ENCODE measurements around the gene SPRY4. TPM values are rescaled to one million over a fixed set of nuclear protein-coding genes. Genes with fewer than 3 reads are reported as not detected.
A peak's percentile ranks its signal among the peaks of the same experiment; 100 is the strongest.
"Not testable (repeated sequence)": the region's sequence is repeated elsewhere in the genome, so short reads cannot be mapped to it uniquely, and the experiment has no call there.

Gene SPRY4
- total RNA-seq, 1 experiment from 2014 or later, result 3.7 TPM

DNA sequence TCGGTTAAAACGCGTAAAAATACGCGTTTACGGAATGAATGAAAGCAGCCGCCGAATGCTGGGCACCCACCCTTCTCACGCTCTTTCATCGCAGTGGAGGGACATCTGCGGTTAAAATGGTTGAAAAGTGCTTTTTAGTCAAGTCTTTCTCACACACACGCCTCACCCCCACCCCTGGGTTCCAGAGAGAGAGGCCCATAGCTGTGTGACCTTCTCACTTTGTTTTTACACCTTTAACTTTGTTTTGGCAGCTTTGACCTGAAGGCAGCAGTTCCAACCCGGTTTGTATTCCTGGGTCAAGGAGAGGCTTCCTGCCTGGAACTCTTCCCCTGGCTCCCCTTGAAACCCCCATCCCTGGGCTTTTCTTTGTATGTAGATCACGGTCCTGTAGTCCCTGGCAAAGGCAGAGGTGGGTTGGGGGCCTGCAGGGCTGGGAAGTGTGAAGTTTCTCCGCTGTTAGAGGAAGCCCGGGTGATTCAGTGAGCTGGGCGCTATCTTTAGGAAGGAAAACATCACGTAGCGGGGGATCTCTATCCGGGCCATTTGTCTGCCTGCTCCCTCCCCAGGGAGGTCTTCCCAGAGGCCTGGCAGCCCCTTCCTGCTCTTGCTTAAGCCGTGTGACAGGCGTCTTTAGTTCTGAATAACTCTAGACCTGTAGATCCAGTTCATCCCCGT, 29.6 kb downstream of the SPRY4 start:
- no peak for DNase-seq (ENCODE audit: low read depth)

DNA sequence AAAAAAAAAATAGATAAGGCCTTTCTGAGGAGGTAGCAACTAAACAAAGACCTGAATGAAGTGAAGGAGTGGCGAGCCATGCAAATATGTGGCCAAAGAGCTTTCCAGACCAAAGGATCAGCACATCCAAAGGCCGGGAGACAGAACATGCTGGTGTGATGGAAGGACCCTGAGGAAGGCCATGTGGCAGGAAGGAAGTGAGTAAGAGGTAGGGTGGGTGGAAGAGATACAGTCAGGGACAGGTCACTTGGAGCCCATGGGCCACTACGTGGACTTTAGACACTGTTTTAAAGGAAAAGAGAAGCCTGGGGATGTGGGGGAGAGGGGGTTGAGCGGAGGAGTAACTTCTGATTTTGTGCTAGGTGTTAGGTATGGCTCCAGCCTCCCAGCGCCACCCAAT, 31.3 kb downstream of the SPRY4 start:
- DNase-seq (ENCODE audit: low read depth), result peak; percentile 62

DNA sequence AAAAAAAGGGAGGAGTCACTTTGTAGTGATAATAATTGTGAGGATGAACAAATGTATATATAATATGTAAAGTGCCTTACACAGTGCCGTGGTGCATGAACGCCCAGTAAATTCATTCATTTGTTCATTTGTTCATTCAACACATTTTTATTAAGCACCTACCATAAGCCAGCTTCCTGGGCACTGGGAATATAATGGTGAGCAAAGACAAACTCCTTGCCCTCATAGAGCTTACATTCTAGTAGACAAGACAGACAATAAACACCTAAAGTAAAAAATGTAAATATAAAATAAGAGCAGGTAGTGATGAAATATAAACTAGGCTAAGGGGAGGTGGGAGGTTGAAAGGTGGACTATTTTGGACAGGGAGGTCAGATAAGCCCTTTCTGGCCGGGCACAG, 32.0 kb downstream of the SPRY4 start:
- DNase-seq (ENCODE audit: low read depth), result no peak

DNA sequence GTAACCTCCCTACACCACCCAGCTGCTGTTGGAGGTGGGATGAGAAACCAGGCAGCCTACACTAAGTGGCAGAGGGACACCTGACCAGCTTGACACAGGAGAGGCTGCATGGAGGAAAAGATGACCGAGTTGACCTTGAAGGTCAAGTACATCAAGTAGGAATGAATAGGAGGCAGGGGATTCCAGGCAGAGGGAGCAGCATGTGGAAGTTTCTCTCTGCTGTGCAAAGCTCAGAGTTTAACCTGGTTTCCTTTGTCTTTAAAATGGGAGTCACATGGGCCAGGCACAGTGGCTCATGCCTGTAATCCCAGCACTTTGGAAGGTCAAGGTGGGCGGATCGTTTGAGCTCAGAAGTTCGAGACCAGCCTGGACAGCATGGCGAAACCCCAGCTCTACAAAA, 32.6 kb downstream of the SPRY4 start:
- DNase-seq (ENCODE audit: low read depth), result no peak

DNA sequence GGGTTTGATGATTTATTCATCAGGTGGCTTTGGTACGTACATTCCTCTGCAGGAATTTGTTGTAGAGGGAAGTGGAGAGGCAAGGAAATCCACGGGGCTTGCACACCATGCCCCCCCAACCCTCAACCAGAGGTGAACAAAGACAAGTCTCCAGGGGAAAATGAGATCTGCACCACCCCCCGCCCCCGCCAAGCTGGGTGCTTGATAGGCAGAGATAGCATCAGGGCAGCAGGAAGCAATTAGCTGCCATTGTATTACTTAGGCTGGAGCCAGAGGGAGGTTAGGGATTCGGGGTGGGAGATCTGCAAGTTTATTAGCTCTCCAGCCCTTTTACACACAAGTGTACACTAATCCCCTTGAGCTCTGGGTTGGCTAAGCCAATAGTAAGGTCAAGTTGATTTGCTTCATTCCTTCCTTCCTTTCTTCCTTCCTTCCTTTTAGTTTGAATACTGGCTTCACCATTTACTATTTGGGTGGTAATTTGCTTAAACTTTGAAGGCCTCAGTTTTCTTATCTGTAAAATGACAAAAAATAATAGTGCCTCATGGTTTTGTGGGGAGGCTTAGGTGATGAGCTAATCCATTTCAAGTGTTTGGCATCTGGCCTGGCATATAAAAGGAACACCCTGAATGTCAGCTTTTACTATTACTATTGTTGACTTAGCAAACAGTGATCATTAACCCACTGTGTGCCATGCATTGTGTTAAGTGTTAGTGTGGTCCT, 34.1 kb downstream of the SPRY4 start:
- DNase-seq (ENCODE audit: low read depth), result peak; percentile 69

DNA sequence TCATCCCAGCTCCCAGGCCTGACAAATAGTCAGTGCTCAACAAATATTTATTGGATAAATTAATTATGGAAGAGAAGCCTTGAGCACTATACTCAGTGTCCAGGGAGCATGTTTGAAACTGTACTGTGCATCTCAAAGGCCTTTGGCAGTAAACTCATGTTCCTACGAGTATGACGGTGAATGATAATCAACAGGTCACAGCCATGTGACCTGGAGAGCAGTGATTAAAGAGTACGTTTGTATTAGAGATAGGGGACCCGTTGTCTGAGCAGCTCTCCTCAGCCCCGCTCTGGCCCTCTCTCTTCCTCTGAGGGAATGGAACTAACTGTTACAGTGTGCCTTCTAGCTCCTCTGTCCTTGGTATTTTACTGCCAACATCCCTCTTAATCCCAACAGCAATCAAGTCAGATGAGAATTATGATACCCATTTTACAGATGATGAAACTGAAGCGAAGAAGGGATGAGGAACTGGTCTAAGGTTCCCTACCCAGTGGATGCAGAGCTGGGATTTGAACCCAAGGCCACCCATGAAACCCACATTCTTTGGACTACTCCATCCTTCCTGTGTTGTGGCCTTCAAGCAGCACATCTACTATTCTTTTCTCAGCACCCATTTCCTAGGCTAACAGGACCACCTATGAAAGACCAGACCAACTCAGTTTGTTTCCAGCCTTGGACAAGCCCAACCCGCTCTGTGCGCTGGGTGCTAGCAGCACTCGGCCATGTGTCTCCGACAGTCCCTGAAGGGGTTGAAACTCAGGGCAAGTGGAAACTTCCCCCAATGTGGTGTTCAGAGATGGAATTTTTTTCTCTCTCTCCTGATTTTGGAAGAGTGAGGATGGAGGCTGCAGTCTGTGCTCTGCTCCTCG, 34.9 kb downstream of the SPRY4 start:
- no peak for DNase-seq (ENCODE audit: low read depth)

DNA sequence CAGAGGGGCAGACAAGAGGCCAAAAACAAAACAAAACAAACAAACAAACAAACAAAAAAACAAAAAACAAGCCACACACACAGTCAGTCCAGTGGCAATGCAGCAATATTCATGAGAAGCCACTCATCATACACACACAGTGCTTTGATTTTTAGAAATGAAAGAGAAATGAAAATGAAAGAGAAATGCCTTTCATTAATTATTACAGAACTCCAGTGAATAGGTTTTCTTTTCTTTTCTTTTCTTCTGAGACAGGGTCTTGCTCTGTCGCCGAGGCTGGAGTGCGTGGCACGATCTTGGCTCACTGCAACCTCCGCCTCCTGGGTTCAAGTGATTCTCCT, 36.9 kb downstream of the SPRY4 start:
- no peak for DNase-seq (ENCODE audit: low read depth)

DNA sequence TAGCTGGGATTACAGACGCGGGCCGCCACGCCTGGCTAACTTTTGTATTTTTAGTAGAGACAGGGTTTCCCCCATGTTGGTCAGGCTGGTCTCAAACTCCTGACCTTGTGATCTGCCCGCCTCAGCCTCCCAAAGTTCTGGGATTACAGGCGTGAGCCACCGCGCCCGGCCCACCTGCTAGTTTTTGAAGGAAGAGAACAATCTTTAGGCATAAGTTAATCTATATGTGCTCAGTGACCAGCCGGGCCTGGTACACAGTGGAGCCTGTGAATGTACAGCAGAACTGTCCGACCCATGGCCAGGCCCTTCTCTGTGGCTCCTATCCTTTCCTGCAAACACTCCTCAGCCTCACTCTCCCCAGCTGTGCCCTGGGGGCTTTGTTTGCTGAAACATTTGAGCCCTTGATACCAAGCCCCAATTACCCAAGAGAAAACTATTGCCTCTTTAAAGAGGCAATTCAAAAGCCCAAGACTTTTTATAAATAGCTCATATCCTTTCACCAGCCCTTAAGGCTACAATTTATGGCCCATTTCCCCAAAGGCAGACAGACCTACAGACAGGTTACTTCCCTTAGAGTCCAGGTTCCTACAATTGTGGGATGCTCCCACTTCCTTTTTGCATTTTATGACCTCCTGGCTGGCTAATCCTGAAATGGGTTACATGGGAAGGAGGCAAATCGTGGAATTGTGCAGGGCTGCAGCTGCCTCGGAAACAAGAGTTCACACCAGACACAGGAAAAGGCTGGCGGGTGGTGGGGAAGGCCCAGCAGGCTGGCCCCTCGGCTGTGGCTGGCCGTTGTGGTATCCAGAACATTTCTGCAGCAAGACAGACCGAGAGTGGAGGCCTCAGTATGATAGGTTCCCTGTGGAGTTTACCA, 37.5 kb downstream of the SPRY4 start:
- no peak for DNase-seq (ENCODE audit: low read depth)

DNA sequence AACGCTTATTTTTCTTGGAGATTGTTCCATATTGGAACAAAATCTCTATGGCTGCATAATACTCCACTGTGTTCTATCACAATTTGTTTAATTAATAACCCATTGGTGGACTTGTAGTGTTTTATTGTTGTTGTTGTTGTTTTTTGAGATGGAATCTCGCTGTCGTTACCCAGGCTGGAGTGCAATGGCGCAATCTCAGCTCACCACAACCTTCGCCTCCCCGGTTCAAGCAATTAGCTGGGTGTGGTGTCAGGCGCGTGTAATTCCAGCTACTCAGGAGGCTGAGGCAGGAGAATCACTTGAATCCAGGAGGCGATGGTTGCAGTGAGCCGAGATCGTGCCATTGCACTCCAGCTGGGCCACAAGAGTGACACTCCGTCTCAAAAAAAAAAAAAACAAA, 38.7 kb downstream of the SPRY4 start:
- no peak for DNase-seq (ENCODE audit: low read depth)

DNA sequence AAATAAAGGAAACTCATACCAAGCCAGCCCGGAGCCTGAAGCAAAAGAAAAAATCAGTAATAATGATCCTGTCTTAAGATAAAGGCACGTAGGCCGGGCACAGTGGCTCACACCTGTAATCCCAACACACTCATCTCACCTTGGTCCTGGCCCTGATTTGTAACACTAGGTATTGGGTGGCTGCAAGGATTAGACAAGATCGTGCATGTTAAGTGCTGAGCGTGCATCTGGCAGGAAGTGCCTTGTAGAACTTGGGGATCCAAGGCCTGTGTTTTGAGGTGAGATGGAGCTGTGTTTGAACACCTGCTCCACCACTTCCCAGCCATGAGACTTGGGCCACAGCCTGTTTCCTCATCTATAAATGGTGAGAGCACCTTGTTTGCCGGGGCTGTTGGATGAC, 41.5 kb downstream of the SPRY4 start:
- no peak for DNase-seq (ENCODE audit: low read depth)

DNA sequence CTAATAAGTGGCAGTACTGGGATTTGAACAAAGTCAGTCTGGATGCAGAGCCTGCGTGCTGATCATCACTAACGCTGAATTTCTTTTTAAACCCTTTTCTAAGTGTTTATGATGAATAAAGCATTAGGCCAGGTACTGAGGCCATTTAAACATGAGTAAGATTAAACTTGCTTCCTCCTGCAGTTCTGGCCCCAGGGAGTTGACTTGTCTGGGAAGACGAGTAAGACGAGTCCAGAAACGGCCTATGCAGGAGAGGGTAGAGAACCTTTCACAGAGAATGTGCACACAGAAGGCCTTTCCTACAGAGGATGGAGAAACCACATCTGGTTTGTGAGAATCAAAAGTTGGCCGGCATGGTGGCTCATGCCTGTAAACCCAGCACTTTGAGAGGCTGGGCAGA, 42.9 kb downstream of the SPRY4 start:
- DNase-seq (ENCODE audit: low read depth), result no peak

DNA sequence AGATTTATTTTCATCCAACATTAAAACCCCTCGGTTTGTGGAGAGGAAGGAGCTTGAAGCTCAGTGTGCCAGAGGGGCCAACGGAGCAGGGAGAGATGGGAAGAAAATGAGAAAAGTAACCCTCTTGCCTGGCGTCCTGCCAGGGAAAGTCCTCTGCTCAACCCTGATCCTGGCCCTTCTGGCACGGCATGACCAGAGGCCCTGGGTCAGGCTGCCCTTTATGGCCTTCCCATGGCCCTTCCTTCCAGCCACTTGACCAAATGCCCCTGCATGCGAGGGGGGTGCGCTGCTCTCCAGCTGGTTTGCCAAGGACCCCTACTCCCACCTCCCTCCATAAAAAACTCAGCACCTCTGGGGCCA, 43.8 kb downstream of the SPRY4 start:
- no peak for DNase-seq (ENCODE audit: low read depth)

DNA sequence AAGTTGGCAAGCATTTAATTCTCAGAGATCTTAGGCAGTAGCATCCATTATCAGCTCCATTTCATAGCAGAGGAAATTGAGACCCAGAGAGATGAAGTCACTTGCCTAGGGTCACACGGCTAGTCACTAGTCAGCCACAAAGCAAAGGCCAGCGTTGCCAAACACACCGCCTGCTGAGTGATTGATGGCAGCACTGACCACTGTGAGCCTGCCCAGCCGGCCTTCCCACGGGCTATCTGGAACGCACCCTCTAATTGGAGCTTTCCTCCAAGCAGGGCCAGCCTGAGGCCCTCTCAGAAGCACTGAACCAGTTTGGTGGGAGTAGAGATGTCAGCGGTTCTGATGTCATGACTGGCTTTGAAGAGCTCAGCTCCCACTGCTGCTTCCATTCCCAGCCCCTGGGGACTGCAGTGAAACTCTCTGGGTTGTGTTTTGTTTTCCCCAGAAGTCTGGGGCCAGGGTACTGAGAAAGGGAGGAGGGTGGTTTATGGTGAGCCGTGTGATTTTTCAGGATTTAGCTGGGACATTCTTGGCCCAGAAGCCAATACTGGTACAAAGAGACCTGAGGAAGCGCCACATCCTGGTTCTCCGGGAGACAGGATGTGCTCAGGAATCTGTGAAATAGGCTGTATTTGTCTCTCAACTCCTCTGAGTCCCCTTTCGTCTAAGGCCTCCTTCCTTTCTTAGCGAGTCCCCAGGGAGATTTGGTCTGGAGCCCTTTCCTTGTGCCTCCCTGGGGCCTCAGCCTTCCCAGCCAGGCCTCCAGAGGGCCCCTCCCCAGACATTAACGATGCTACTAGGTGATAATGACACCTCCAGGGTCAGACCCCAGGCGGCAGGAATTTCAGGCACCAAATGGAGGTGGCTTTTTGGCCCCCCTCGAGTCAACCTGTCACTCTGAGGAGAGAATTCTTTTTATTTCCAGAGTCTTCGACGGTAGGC, 44.5 kb downstream of the SPRY4 start:
- peak; percentile 85 for DNase-seq (ENCODE audit: low read depth)

DNA sequence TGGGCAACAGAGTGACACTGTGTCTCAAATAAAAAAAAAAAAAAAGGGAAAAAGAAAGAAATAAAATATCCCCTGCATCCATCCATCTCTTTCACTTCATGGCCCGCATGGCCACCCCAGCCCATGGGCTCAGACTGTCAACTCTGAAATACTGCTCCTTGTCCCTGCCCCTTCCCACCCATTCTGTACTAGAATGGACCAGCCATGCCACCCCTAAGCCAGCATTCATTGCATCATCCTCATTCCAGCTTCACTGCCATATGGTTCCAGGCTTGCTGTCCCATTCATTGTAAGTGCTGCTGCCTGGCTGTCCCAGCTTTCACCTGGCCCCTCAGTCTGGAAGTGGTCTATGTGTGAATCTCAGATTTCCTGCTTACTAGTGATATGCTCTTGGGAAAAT, 46.2 kb downstream of the SPRY4 start:
- DNase-seq (ENCODE audit: low read depth), result no peak

DNA sequence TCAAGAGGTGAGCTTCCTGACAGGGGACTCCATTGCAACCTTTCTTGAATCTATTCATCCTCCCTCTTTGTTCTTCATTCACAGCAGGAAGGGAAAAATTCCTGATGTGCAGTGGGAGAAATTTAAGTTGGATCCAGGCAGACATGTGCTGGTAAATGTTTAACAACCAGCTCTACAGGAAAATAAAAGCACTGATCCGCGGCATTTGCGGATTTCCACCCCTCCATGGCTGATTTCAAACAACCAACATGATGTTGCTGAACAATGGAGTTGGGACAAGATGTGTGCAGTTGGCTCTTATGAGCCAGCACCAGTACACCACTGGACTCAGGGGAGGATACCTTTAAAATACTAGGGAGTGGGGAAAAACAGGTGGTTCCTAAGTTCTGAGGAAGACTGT, 47.0 kb downstream of the SPRY4 start:
- no peak for DNase-seq (ENCODE audit: low read depth)

DNA sequence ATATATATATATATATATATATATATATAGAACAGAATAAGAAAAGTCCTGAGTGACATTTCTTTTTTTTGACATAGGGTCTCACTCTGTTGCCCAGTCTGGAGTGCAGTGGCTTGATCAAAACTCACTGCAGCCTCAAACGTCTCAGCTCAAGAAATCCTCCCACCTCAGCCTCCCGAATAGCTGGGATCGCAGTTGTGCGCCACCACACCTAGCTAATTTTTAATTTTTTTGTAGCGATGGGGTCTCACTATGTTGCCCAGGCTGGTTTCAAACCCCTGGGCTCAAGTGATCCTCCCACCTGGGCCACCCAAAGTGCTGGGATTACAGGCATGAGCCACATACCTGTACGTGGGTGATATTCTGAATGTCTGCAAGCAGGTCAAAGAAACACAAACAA, 48.3 kb downstream of the SPRY4 start:
- no peak for DNase-seq (ENCODE audit: low read depth)

DNA sequence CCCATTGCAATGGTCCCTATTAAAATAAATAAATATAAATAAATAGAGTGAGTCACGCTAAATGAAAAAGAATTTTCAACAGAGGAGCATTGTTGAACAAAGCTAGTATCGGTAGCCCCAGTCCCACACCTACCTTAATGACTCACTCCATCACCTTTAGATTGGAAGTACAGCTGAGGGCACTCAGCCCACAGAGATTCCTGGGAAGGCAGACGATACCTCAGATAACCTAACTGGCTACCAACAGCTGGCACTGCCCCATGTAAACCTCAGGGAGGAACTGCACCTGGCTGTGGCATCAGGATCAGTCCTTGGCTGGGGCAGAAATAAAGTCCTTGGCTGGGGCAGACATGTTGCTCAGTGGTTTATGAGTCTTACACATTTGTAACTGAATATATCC, 49.3 kb downstream of the SPRY4 start:
- DNase-seq (ENCODE audit: low read depth), result no peak

DNA sequence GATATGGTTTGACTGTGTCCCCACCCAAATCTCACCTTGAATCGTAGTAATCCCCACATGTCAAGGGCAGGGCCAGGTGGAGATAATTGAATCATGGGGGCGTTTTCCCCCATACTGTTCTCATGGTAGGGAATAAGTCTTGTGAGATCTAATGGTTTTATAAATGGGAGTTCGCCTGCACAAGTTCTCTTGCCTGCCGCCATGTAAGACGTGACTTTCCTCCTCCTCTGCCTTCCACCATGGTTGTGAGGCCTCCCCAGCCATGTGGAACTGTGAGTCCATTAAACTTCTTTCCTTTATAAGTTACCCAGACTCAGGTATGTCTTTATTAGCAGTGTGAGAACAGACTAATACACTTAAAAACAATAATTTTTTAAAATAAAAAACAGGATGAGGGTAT, 52.2 kb downstream of the SPRY4 start:
- not testable (repeated sequence) for DNase-seq (ENCODE audit: low read depth)

DNA sequence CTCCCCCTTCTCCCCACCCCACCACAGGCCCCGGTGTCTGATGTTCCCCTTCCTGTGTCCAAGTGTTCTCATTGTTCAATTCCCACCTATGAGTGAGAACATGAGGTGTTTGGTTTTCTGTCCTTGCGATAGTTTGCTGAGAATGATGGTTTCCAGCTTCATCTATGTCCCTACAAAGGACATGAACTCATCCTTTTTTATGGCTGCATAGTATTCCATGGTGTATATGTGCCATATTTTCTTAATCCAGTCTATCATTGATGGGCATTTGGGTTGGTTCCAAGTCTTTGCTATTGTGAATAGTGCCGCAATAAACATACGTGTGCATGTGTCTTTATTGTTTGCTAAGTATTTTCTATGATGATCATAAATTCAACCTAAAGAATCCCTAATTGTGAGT, 60.7 kb downstream of the SPRY4 start:
- not testable (repeated sequence) for DNase-seq (ENCODE audit: low read depth)

DNA sequence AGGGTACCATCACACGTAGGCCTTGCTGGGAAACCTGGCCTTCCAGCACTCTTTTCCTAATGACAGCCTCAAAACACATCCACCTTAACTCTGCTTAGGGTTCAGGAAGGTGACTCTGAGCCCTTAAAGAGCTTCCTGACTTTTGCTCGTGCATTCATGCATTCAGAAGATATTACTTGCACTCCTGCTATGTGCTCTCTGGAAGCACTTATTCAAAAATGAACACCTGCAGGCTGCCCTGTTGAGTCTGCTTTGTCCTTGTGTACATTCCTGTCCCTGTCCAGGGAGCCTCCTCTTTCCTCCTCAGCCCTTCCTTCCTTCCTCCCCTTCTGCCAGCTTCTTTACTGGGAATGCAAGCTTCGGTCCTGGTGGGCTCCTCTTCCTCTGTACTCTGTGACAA, 61.5 kb downstream of the SPRY4 start:
- no peak for DNase-seq (ENCODE audit: low read depth)

DNA sequence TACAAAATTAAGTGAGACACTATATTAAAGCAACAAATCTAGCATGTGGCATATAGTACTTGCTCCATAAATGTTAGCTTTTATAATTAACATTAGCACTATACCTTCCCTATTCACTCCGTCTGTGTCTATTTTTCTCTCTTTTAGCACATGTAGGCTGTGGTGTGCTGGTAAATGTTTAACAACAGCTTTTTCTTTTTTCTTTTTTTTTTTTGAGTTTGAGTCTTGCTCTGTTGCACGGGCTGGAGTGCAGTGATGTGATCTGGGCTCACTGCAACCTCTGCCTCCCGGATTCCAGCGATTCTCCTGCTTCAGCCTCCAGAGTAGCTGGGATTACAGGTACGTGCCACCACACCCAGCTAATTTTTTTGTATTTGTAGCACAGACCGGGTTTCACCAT, 62.1 kb downstream of the SPRY4 start:
- no peak for DNase-seq (ENCODE audit: low read depth)

All from Daoy (cell line).